SW480 (cell line): ENCODE results near the gene TNFRSF17.
A peak's percentile ranks its signal among the peaks of the same experiment; 100 is the strongest.
"Not testable (repeated sequence)": the region's sequence is repeated elsewhere in the genome, so short reads cannot be mapped to it uniquely, and the experiment has no call there.

Experiments
- DNase-seq: peaks from one replicate; pipeline ENCODE4 v3.0.0-alpha.2; 2016; ENCODE audit warnings: low spot score

TNFRSF17 gene

DNA sequence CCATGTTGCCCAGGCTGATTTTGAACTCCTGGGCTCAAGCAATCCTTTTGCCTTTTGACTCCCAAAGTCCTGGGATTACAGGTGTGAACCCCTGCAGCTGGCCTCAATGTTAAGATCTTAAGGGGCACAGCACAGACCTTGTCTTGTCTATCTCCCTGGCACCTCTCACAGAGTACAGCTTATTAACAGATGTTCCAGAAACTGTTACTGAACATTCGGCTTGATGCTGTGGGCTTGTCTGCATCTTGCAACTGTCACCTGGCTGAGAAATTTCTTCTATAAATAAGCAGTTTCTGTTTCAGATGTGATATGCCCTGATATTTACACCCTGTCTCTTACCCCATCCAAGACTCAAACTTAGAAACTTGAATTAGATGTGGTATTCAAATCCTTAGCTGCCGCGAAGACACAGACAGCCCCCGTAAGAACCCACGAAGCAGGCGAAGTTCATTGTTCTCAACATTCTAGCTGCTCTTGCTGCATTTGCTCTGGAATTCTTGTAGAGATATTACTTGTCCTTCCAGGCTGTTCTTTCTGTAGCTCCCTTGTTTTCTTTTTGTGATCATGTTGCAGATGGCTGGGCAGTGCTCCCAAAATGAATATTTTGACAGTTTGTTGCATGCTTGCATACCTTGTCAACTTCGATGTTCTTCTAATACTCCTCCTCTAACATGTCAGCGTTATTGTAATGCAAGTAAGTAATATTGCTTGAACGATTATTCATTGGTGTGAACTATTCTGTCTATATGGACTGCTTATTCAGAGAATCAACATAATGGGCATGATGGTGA is at the start of gene TNFRSF17:
Gene TNFRSF17 (plus strand): TSS at position 450 of the 791 bp plus-strand sequence. CDS start 115 bp downstream, at position 565.
- no peak for DNase-seq

- peak; percentile 97 for DNase-seq
Measured at GRCh38 chr16:11915644-11916523, 49.1 kb upstream of the TNFRSF17 start, which contains the start of gene GSPT1. TSS of gene GSPT1 (minus strand) at chr16:11915956. CDS start at chr16:11915720, 236 bp downstream.

DNA sequence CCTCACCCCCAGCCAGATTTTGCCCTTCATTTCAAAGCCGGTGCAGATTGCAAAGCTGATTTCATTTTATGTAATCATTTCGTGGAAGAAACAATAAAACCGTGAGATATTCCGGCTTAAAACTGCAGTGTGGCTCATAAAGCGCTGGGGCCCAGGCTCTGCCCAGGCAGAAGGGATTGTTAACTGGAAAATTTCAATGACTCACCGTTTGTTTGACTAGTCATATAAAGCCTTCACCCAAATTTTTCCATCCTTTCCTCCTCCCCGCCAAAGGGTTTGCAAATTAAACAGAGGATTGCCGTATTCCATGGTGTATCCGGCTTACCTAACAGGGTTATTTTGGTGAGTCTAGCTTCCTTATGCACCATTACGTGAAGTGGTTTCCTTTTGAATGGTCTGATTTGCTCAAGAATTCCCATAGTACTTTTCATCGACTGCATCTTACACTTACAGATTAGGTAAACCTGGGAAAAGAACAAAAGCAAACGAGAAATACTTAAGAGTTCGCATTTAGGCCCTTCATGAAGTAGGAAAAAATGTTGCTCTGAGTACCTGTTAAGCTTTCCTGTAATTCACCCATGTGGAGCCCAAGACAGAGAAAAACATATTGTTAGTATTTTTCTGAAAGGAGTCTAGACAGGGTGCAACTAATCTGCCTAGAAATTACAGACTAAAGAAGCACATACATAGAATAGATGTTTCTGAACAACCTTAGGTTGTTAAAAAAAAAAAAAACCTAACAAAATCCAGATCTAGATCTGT is 48.3 kb upstream of the TNFRSF17 start:
- peak; percentile 94 for DNase-seq

GRCh38 chr16:11924046-11924445 is 41.0 kb upstream of the TNFRSF17 start:
- not testable (repeated sequence) for DNase-seq

GRCh38 chr16:11927350-11927749 is 37.7 kb upstream of the TNFRSF17 start:
- DNase-seq = not testable (repeated sequence)

- DNase-seq = not testable (repeated sequence)
Measured at GRCh38 chr16:11941945-11942344, 23.1 kb upstream of the TNFRSF17 start, which contains the start of gene NPIPB2. TSS of gene NPIPB2 (minus strand) at chr16:11942045. CDS start at chr16:11942045, 0 bp downstream.

DNA sequence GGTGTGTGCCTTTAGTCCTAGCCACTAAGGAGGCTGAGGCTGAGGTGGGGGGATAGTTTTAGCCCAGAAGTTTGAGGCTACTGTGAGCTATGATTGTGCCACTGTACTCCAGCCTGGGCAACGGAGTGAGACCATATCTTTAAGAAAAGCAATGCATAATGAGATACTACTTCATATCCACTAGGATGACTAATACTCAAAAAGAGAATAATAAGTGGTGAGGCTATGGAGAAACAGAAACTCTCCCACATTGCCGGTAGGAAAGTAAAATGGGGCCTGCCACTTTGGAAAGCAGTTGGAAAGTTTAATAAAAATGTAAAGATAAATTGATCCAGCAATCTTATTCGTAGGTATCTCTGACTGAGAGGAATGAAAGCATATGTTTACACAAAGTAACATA is 18.6 kb upstream of the TNFRSF17 start:
- DNase-seq = no peak

DNA sequence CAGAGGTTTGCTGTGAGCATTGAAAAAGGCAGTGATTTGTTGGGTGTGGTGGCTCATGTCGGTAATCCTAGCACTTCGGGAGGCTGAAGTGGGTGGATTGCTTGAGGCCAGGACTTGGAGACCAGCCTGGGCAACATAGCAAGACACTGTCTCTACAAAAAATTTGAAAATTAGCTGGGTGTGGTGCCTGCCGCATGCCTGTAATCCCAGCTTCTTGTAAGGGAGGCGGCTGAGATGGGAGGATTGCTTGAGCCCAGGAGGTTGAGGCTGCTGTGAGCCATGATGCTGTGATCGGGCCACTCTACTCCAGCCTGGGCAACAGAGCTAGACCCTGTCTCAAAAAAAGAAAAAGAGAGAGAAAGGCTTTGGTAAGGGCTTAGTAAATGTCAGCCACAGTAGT is 16.2 kb upstream of the TNFRSF17 start:
- no peak for DNase-seq

DNA sequence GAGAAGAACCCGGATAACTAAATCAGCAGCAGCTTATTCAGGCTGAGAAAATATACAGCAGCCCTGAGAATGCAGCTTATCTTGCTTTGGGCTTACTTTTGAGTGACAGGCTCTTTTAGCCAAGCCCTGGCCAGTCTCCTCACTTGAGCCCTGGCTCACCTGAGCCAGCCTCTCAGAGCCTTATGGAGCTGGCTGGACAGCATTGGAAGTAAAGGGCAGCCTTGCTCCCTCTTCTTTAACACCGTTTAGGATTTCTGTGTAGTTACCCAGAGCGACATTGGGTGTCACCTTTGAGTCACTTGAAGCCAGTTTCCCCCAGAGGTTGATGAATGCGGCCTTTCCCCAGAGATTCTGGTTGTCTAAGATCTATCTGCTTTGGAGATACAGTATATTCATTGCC is 15.5 kb upstream of the TNFRSF17 start:
- DNase-seq = peak; percentile 72

DNA sequence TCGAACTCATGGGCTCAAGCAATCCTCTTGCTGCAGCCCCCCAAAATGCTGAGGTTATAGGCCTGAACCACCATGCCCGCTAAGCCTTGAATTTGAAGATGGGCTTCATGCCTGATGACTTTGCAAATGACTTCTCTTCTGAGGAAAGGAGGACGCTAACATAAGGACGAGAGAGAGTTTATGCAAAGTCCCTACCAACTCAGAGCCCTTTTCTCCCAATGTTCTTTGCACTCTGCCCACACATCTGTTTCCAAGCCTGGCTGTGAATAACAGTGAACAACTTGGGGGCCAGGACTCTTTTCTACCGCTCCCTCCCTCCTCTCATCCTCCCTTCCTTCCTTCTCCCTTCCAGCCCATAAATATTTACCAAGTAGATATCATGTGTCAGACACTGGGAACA is 14.6 kb upstream of the TNFRSF17 start:
- DNase-seq = no peak

DNA sequence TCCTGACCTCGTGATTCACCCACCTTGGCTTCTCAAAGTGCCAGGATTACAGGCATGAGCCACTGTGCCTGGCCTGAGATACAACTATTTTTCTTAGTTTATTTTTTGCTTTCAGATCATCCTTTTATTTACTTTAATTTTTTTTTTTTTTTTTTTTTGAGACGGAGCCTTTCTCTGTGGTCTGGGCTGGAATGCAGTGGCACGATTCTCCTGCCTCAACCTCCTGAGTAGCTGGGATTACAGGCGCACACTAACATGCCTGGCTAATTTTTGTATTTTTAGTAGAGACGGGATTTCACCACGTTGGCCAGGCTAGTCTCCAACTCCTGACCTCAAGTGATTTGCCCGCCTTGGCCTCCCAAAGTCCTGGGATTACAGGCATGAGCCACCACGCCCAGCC is 11.4 kb upstream of the TNFRSF17 start:
- not testable (repeated sequence) for DNase-seq

DNA sequence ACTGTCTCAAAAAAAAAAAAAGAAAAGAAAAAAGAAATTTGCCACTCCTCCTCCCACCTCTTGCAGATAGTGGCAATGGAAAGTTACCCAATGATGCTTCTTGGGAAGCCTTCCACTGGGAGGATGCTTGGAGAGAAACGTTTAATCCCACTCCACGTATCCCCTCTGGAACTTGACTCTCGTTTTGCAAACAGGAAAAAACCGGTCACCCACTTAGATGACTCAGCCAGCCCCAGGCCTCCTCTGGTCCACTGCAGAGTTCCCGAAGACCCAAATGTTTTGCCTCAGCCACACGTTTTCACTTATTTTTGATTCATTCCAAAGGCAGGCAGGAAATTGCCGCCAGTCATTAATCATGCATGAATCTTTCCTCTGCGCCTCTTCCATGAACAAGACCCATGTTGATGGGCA is 9.3 kb upstream of the TNFRSF17 start:
- DNase-seq = no peak

GRCh38 chr16:11956558-11956957 is 8.5 kb upstream of the TNFRSF17 start:
- no peak for DNase-seq

GRCh38 chr16:11957591-11958395 is 7.2 kb upstream of the TNFRSF17 start:
- DNase-seq = no peak

- not testable (repeated sequence) for DNase-seq
Measured at GRCh38 chr16:11962457-11962856, 2.6 kb upstream of the TNFRSF17 start.

DNA sequence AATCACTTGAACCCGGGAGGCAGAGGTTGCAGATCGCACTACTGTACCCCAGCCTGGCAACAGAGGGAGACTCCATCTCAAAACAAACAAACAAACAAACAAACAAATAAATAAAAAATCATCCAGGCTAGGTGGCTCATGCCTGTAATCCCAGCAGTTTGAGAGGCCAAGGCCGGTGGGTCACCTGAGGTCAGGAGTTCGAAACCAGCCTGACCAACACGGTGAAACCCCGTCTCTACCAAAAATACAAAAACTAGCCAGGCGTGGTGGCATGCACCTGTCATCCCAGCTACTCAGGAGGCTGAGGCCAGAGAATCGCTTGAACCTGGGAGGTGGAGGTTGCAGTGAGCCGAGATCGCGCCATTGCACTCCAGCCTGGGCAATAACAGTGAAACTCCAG is 2.0 kb upstream of the TNFRSF17 start:
- not testable (repeated sequence) for DNase-seq

- DNase-seq = no peak
Measured at GRCh38 chr16:11963706-11964105, 1.3 kb upstream of the TNFRSF17 start.

DNA sequence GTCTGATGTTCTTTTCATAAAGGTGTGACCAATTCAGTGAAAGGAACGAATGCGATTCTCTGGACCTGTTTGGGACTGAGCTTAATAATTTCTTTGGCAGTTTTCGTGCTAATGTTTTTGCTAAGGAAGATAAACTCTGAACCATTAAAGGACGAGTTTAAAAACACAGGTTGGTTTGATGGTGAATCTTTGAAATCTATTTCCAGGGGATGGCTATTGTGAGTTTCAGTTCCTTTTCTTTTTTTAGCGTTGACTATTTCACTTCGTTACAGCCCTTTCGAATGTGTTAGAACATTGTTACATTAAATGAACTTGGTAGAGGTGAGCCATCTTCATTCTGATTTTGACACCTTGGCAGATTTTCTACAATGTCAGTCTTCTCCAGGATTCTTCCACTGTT is 1.2 kb downstream of the TNFRSF17 start:
- no peak for DNase-seq

DNA sequence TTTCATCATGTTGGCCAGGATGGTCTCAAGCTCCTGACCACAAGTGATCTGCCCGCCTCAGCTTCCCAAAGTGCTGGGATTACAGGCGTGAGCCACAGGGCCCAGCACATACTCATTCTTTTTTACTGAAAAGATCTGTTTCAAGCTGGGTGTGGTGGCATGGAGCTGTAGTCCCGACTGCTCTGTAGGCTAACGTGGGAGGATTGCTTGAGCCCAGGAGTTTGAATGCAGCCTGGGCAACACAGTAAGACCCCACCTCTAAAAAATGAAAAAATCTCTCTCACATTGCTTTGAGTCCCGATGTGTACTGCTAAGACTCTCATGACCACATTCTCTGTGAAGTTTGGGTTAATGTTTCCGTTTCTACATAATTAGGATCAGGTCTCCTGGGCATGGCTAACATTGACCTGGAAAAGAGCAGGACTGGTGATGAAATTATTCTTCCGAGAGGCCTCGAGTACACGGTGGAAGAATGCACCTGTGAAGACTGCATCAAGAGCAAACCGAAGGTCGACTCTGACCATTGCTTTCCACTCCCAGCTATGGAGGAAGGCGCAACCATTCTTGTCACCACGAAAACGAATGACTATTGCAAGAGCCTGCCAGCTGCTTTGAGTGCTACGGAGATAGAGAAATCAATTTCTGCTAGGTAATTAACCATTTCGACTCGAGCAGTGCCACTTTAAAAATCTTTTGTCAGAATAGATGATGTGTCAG is 2.3 kb downstream of the TNFRSF17 start:
- no peak for DNase-seq

GRCh38 chr16:11968577-11968976 is 3.6 kb downstream of the TNFRSF17 start:
- DNase-seq = no peak
